Endothelial cell of hepatic sinusoid (primary cell): Measurements from ENCODE around the gene GAS7.

Experiments
- in situ Hi-C: cut with HindIII; loops from 2 replicates; pipeline ENCODE4 v1.10.0; 2017; ENCODE audit warnings: low sequenced_read_pairs

The GAS7 gene

GRCh38 chr17:9905078-9905415, 293.4 kb downstream of the GAS7 start, which contains the start of gene RCVRN:
TSS of gene RCVRN (minus strand) at chr17:9905271. CDS start at chr17:9905180, 91 bp downstream.
- in situ Hi-C loops: no loop called here

GRCh38 chr17:9904277-9905077, 293.9 kb downstream of the GAS7 start:
- in situ Hi-C loops: no loop called here

- in situ Hi-C loops: no loop called here
These were observed 296.3 kb downstream of the GAS7 start for GRCh38 chr17:9902120-9902519.

- in situ Hi-C loops: no loop called here
These were observed 297.6 kb downstream of the GAS7 start for GRCh38 chr17:9900784-9901183.

- in situ Hi-C loops: no loop called here
These were observed 298.3 kb downstream of the GAS7 start for GRCh38 chr17:9900044-9900594.

GRCh38 chr17:9899280-9900043, 298.9 kb downstream of the GAS7 start:
- in situ Hi-C loops: no loop called here

- in situ Hi-C loops: no loop called here
These were observed 299.6 kb downstream of the GAS7 start for GRCh38 chr17:9898812-9899211.

GRCh38 chr17:9897372-9897968, 300.9 kb downstream of the GAS7 start:
- in situ Hi-C loops: no loop called here

GRCh38 chr17:9895923-9896322, 302.5 kb downstream of the GAS7 start:
- in situ Hi-C loops: no loop called here

- in situ Hi-C loops: loop anchor here (5.0 kb wide), 1 partner anchor 67 kb away; the partner anchor contains the start of gene GLP2R
These were observed 304.2 kb downstream of the GAS7 start for GRCh38 chr17:9894231-9894630.

GRCh38 chr17:9893411-9894012, 304.9 kb downstream of the GAS7 start:
- in situ Hi-C loops: loop anchor here (5.0 kb wide), 1 partner anchor 66 kb away; the partner anchor contains the start of gene GLP2R

GRCh38 chr17:9890124-9890523, 308.3 kb downstream of the GAS7 start:
- in situ Hi-C loops: loop anchor here (5.0 kb wide), 1 partner anchor 63 kb away; the partner anchor contains the start of gene GLP2R

GRCh38 chr17:9887508-9887907, 310.9 kb downstream of the GAS7 start:
- in situ Hi-C loops: no loop called here

GRCh38 chr17:9886141-9886930, 312.1 kb downstream of the GAS7 start:
- in situ Hi-C loops: no loop called here

- in situ Hi-C loops: no loop called here
These were observed 315.0 kb downstream of the GAS7 start for GRCh38 chr17:9883451-9883850.

- in situ Hi-C loops: no loop called here
These were observed 317.8 kb downstream of the GAS7 start for GRCh38 chr17:9880582-9880999.

GRCh38 chr17:9878786-9879525, 319.4 kb downstream of the GAS7 start:
- in situ Hi-C loops: no loop called here

- in situ Hi-C loops: no loop called here
These were observed 320.1 kb downstream of the GAS7 start for GRCh38 chr17:9878356-9878755.

GRCh38 chr17:9875441-9875840, 323.0 kb downstream of the GAS7 start:
- in situ Hi-C loops: no loop called here
